HL-60 (cell line): ENCODE data around the gene RAMP2.

ENCODE experiments used
- DNase-seq, 2 experiments: peaks; one replicate each; pipeline ENCODE4 v3.0.0-alpha.2; 2010 to 2020; ENCODE audit warnings: low read depth in 1 of 2, low spot score in 1 of 2
- H3K27ac ChIP-seq: fragments of 250-450 bp; sonication (Bioruptor Pico); replicated peaks from 2 replicates; pipeline ENCODE4 v1.5.1; 2020; ENCODE audit warnings: mild to moderate bottlenecking, moderate library complexity
- H3K27me3 ChIP-seq: fragments of 250-450 bp; sonication (Bioruptor Pico); 2 replicates; pipeline ENCODE4 v1.5.1; 2021; ENCODE audit warnings: mild to moderate bottlenecking, moderate library complexity; ENCODE audit not compliant: insufficient read depth, poor library complexity, severe bottlenecking
- H3K4me3 ChIP-seq: replicated peaks from 2 replicates; pipeline ENCODE4 v1.5.1; 2011; ENCODE audit warnings: mild to moderate bottlenecking, control low read depth, low read length; ENCODE audit not compliant: insufficient read depth
- CTCF ChIP-seq: IDR thresholded peaks from one replicate; pipeline ENCODE4 v1.5.1; 2011; ENCODE audit warnings: low read length, control low read depth, inconsistent platforms; ENCODE audit not compliant: insufficient read depth
- GABPA ChIP-seq: IDR thresholded peaks from 2 replicates; pipeline ENCODE4 v1.6.1; 2012; ENCODE audit warnings: low read depth
- POLR2AphosphoS5 ChIP-seq: IDR thresholded peaks from 2 replicates; pipeline ENCODE4 v1.6.1; 2012; ENCODE audit warnings: low read depth
- REST ChIP-seq: IDR thresholded peaks from 2 replicates; pipeline ENCODE4 v1.6.1; 2012; ENCODE audit warnings: low read depth; ENCODE audit not compliant: insufficient replicate concordance
- SPI1 ChIP-seq: IDR thresholded peaks from 2 replicates; pipeline ENCODE4 v1.6.1; 2012; ENCODE audit warnings: low read depth, mild to moderate bottlenecking, borderline replicate concordance

RAMP2 gene

GRCh38 chr17:42774066-42774745, 13.2 kb downstream of the RAMP2 start:
- TF ChIP-seq POLR2AphosphoS5 (no peak), REST (no peak), SPI1 (no peak), GABPA (no peak), CTCF (no peak)
- no peak for DNase-seq
- Histone ChIP-seq H3K27me3 (no peaks in the 10 kb centered on the region), H3K27ac (peak overlapping the region; percentile 72), H3K4me3 (peak overlapping the region; percentile 88)

GRCh38 chr17:42775534-42776098, 14.6 kb downstream of the RAMP2 start:
- no peak overlapping the region for H3K4me3 ChIP-seq
- peak; percentile 55 to 73 for DNase-seq
- peak; percentile 92 for TF ChIP-seq SPI1
- no peak for TF ChIP-seq REST
- no peak overlapping the region for H3K27ac ChIP-seq
- H3K27me3 ChIP-seq, result peaks cover under 1% of the 10 kb centered on the region

GRCh38 chr17:42778570-42778969, 17.5 kb downstream of the RAMP2 start:
- Histone ChIP-seq H3K27me3 (peaks cover 23% of the 10 kb centered on the region), H3K27ac (no peak overlapping the region), H3K4me3 (no peak overlapping the region)
- TF ChIP-seq GABPA (no peak), REST (no peak), POLR2AphosphoS5 (no peak), CTCF (no peak)
- DNase-seq, result no peak
